T-cell (primary cell): Measurements from ENCODE around the gene PCDH9. TPM values are rescaled to one million over a fixed set of nuclear protein-coding genes. Genes with fewer than 3 reads are reported as not detected.

ENCODE experiments used
- ATAC-seq, 4 experiments: fragments of 200-7000 bp in 3 of 4; fragments of 150-1000 bp in 1 of 4; cut with Tn5 transposase; replicated peaks in 1 of 4; 1 replicate in 3 of 4; 2 replicates in 1 of 4; pipeline ENCODE4 v1.10.0; 2021; ENCODE audit warnings: moderate library complexity in 3 of 4, mild to moderate bottlenecking in 2 of 4, moderate number of reproducible peaks in 1 of 4
- CTCF ChIA-PET, 2 donors: fragments of 300-600 bp; sonication (Branson Sonifier 250); formaldehyde crosslinking; loops; one replicate each; lab custom pipeline; 2022; ENCODE audit warnings: antibody characterized with exemption in 2 of 2; lab: Charles Lee
- POLR2A ChIA-PET, 2 donors: fragments of 300-600 bp; sonication (Branson Sonifier 250); formaldehyde crosslinking; loops; one replicate each; lab custom pipeline; 2022; ENCODE audit warnings: antibody characterized with exemption in 2 of 2; lab: Charles Lee
- DNase-seq, 35 experiments: peaks; one replicate each; pipeline versions ENCODE4 v3.0.0 to v3.0.0-alpha.2; 2013 to 2023
- H3K27ac ChIP-seq: one replicate; pipeline ENCODE4 v1.5.1; 2013; ENCODE audit warnings: low read length
- H3K27me3 ChIP-seq, 2 experiments: replicated peaks in 1 of 2; 1 replicate in 1 of 2; 2 replicates in 1 of 2; pipeline versions ENCODE4 v1.6.1 to v1.7.0; 2013; ENCODE audit warnings: low read length in 1 of 2, mixed read lengths in 1 of 2; ENCODE audit not compliant: control insufficient read depth in 2 of 2, insufficient read depth in 2 of 2; ENCODE audit errors: extremely low read depth in 1 of 2
- H3K36me3 ChIP-seq, 2 donors: 1 replicate in 1 of 2; 2 replicates in 1 of 2; pipeline versions ENCODE4 v1.6.1 to v1.7.0; 2013; ENCODE audit warnings: low read length in 1 of 2; ENCODE audit not compliant: control insufficient read depth in 2 of 2, insufficient read depth in 1 of 2; ENCODE audit errors: extremely low read depth in 1 of 2
- H3K4me1 ChIP-seq, 2 experiments: 1 replicate in 1 of 2; 2 replicates in 1 of 2; pipeline versions ENCODE4 v1.6.1 to v1.7.0; 2013; ENCODE audit warnings: low read length in 2 of 2, mixed read lengths in 1 of 2; ENCODE audit not compliant: insufficient read depth in 2 of 2, control insufficient read depth in 1 of 2; ENCODE audit errors: extremely low read depth in 1 of 2
- H3K4me3 ChIP-seq, 2 donors: 1 replicate in 1 of 2; 2 replicates in 1 of 2; pipeline versions ENCODE4 v1.5.1 to v1.7.0; 2013; ENCODE audit warnings: mild to moderate bottlenecking in 2 of 2, low read length in 1 of 2, moderate library complexity in 1 of 2; ENCODE audit not compliant: control insufficient read depth in 1 of 2; ENCODE audit errors: extremely low read depth in 1 of 2
- H3K9me3 ChIP-seq: 2 replicates; pipeline ENCODE4 v1.7.0; 2013
- H3K27ac Mint-ChIP-seq, 2 donors: one replicate each; pipeline ENCODE4 v1.8.0; 2020 to 2021; ENCODE audit warnings: mild to moderate bottlenecking in 2 of 2, mixed read lengths in 2 of 2
- H3K27me3 Mint-ChIP-seq, 2 donors: one replicate each; pipeline ENCODE4 v1.8.0; 2021 to 2022; ENCODE audit warnings: mixed read lengths in 2 of 2
- H3K36me3 Mint-ChIP-seq: one replicate; pipeline ENCODE4 v1.8.0; 2021; ENCODE audit warnings: mixed read lengths
- H3K4me1 Mint-ChIP-seq, 3 donors: one replicate each; pipeline ENCODE4 v1.8.0; 2020 to 2022; ENCODE audit warnings: mixed read lengths in 3 of 3, mild to moderate bottlenecking in 1 of 3
- H3K4me3 Mint-ChIP-seq, 3 donors: one replicate each; pipeline ENCODE4 v1.8.0; 2020 to 2022; ENCODE audit warnings: mild to moderate bottlenecking in 3 of 3, mixed read lengths in 3 of 3, moderate library complexity in 3 of 3
- H3K9me3 Mint-ChIP-seq, 3 donors: one replicate each; pipeline ENCODE4 v1.8.0; 2020 to 2022; ENCODE audit warnings: mixed read lengths in 3 of 3
- WGBS: methylation state at CpG from one replicate; pipeline ENCODE4 v1.1.5; 2013; ENCODE audit warnings: missing lambda C conversion rate; ENCODE audit not compliant: insufficient coverage; 5-methylcytosine and 5-hydroxymethylcytosine counted together
- total RNA-seq, 35 experiments: library from RNA in 6 of 35; stranded (reverse) in 6 of 35; fragments of 120-200 nt in 1 of 35; gene quantifications; one replicate each; pipeline versions ENCODE4 v1.2.1 to v1.2.4 and lab custom pipeline; 2013 to 2026

Gene PCDH9
- total RNA-seq, 5 donors from 2014 or later (not counting 1 experiment from before 2014, with no cell fraction given), result 0.38 to 1.3 (median 0.53) TPM

DNA sequence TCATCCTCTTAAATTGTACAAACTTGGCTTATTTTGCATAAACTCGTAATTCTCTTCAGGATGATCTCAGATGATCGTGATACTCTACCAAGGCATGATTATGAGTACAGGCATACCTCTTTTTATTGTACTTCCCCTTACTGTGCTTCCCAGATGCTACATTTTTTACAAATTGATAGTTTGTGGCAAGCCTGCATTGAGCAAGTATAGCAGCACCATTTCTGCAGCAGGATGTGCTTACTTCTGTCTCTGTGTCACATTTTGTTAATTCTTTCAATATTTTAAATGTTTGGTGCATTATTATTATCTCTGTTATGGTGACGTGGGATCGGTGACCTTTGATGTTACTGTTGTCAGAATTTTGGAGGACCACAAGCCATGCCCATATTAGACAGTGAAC lies 752.3 kb downstream of the PCDH9 start:
- Mint-ChIP-seq H3K27me3 (no peaks in the 10 kb centered on the region), H3K4me3 (no peak overlapping the region), H3K4me1 (no peaks in the 10 kb centered on the region), H3K36me3 (no peaks in the 10 kb centered on the region), H3K9me3 (peaks cover 6 to 20% (median 10%) of the 10 kb centered on the region in 3 donors), H3K27ac (no peak overlapping the region)
- ChIA-PET POLR2A (no interaction called here), CTCF (no interaction called here)
- ATAC-seq, result no peak
- no peak for DNase-seq
- Histone ChIP-seq H3K4me1 (no peaks in the 10 kb centered on the region), H3K27me3 (no peaks in the 10 kb centered on the region), H3K4me3 (no peak overlapping the region), H3K36me3 (no peaks in the 10 kb centered on the region), H3K9me3 (no peaks in the 10 kb centered on the region), H3K27ac (no peak overlapping the region)
- 47% methylated on average over 2 of the region's 4 CpGs for WGBS

DNA sequence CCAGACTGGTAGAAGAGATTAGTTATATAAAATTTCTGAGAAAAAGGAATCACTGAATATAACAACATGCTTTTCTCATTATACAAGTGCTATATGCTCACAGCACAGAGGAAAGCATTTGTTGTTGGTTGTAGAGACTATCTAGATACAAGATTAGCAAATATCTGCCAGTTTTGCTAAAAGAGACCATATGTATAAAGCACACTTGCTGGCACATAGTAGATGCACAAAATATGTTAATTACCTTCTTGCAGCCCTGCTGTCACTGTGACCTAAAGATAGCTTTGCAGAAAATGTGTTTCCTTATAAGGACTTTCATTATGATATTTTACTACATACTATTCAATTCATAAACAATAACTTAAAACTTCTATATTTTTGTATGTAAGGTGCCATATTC lies 755.1 kb downstream of the PCDH9 start:
- Histone ChIP-seq H3K9me3 (no peaks in the 10 kb centered on the region), H3K4me1 (no peaks in the 10 kb centered on the region), H3K4me3 (no peak overlapping the region), H3K27me3 (no peaks in the 10 kb centered on the region), H3K36me3 (no peaks in the 10 kb centered on the region), H3K27ac (no peak overlapping the region)
- ATAC-seq (no peak), DNase-seq (no peak)
- Mint-ChIP-seq H3K27me3 (no peaks in the 10 kb centered on the region), H3K4me3 (no peak overlapping the region), H3K9me3 (peaks cover 6 to 13% (median 10%) of the 10 kb centered on the region in 3 donors), H3K4me1 (no peaks in the 10 kb centered on the region), H3K27ac (no peak overlapping the region), H3K36me3 (no peaks in the 10 kb centered on the region)
- CTCF ChIA-PET, result no interaction called here
- POLR2A ChIA-PET, result no interaction called here

DNA sequence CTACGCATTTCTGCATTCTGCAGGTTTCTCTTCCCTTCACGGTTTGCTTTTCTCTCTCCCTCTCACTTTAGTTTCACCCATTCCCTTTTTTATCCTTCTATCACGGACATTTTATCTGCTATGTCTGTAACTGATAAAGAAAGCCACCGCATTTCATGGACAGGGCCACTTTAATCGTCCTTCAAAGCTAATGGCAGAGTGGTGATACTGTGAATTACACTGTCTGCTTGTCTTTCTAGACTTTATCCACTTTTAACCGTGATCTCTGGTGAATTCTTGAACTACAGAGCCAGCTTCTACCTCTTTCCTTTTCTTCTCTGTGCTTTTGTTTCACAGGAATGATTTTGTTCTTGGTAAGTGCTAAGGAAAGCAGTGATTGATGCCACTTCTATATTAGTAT lies 760.4 kb downstream of the PCDH9 start:
- 76% methylated on average over 2 of the region's 6 CpGs for WGBS
- DNase-seq, result no peak
- CTCF ChIA-PET, result interaction anchor here in 1 of 2 donors (0.6 kb wide), 1 partner anchor 691 kb away, joined by 5 read pairs; no protein-coding TSS in a partner anchor
- no peaks in the 10 kb centered on the region for H3K4me1 Mint-ChIP-seq
- H3K27ac Mint-ChIP-seq, result no peak overlapping the region
- Histone ChIP-seq H3K4me3 (no peak overlapping the region), H3K36me3 (no peaks in the 10 kb centered on the region), H3K9me3 (no peaks in the 10 kb centered on the region), H3K27ac (no peak overlapping the region), H3K4me1 (no peaks in the 10 kb centered on the region), H3K27me3 (no peaks in the 10 kb centered on the region)
- no peaks in the 10 kb centered on the region for H3K36me3 Mint-ChIP-seq
- no peaks in the 10 kb centered on the region for H3K27me3 Mint-ChIP-seq
- no peak for ATAC-seq
- POLR2A ChIA-PET, result no interaction called here
- H3K4me3 Mint-ChIP-seq, result no peak overlapping the region
- peaks cover 5 to 18% (median 8%) of the 10 kb centered on the region in 3 donors for H3K9me3 Mint-ChIP-seq

DNA sequence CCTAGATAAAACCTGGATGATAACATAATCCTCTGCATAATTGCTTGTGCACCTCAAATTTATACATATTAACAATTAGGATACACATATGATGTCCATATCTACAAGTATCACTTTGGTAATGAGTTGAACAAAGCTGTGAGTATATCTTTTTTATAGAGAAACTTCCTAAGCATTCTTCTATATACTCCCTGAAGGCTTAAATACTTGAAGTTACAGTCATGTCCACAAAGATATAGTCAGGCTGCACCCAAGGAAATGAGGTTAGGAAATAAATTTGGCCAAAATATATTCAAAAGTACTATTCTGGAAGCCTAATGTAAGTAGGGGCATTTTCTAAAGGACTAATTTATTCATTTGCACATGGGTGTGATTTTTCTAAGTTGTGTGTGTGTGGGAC lies 761.5 kb downstream of the PCDH9 start:
- Histone ChIP-seq H3K36me3 (no peaks in the 10 kb centered on the region), H3K27ac (no peak overlapping the region), H3K27me3 (no peaks in the 10 kb centered on the region), H3K4me1 (no peaks in the 10 kb centered on the region), H3K9me3 (no peaks in the 10 kb centered on the region), H3K4me3 (no peak overlapping the region)
- Mint-ChIP-seq H3K27me3 (no peaks in the 10 kb centered on the region), H3K4me3 (no peak overlapping the region), H3K4me1 (no peaks in the 10 kb centered on the region), H3K27ac (no peak overlapping the region), H3K9me3 (peaks cover 5 to 18% (median 8%) of the 10 kb centered on the region in 3 donors), H3K36me3 (no peaks in the 10 kb centered on the region)
- POLR2A ChIA-PET, result no interaction called here
- ATAC-seq, result no peak
- CTCF ChIA-PET, result no interaction called here
- DNase-seq, result no peak

DNA sequence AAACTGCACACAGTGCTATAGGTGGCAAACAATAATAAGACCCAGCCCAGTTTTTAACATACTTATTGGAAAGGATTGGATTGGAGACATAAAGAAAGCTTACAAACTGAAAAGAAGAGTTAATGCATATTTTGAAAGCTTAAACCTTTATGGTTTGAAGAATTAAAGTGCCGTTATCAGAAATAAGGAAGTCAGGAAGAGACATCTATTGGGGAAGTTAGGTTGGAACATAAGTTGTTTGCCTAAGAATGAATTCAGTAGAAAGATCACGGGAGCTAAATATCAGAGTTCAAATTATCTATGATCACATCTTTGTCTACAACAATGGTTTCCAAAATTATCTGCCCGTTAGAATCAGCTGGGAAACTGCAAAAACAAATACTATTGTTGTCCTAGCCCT lies 767.9 kb downstream of the PCDH9 start:
- Mint-ChIP-seq H3K9me3 (peaks cover 7 to 22% (median 17%) of the 10 kb centered on the region in 3 donors), H3K4me3 (no peak overlapping the region), H3K36me3 (no peaks in the 10 kb centered on the region), H3K4me1 (no peaks in the 10 kb centered on the region), H3K27ac (no peak overlapping the region), H3K27me3 (no peaks in the 10 kb centered on the region)
- no peaks in the 10 kb centered on the region for H3K4me1 ChIP-seq
- no peak overlapping the region for H3K27ac ChIP-seq
- WGBS, result 20% methylated on average over 1 of the region's 3 CpGs
- H3K36me3 ChIP-seq, result no peaks in the 10 kb centered on the region
- H3K4me3 ChIP-seq, result no peak overlapping the region
- no peaks in the 10 kb centered on the region for H3K27me3 ChIP-seq
- ATAC-seq, result no peak
- ChIA-PET CTCF (no interaction called here), POLR2A (interaction anchor here in 1 of 2 donors (0.6 kb wide), 1 partner anchor 14 kb away, joined by 4 read pairs; no protein-coding TSS in a partner anchor)
- no peak for DNase-seq
- no peaks in the 10 kb centered on the region for H3K9me3 ChIP-seq

DNA sequence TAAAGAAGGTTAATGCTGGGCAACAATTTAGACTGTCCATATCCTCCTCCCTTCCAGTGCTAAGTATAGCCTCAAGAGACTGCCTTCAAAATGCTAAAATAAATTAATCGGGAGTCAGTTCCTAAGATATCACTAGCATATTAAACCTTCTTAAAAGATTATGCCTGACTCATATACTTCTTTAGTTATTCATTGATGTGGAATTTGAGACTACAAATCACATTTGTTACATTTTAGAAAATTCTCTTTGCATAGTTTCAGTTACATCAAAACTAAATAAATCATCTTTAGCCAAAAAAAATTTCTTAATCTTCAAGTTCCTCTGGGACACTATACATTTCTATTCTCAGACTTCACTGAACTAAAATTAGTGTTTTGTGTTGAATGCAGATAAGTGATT lies 769.1 kb downstream of the PCDH9 start:
- Histone ChIP-seq H3K4me1 (no peaks in the 10 kb centered on the region), H3K9me3 (no peaks in the 10 kb centered on the region), H3K27me3 (no peaks in the 10 kb centered on the region), H3K27ac (no peak overlapping the region), H3K36me3 (no peaks in the 10 kb centered on the region), H3K4me3 (no peak overlapping the region)
- no peak overlapping the region for H3K27ac Mint-ChIP-seq
- no peak overlapping the region for H3K4me3 Mint-ChIP-seq
- H3K9me3 Mint-ChIP-seq, result peaks cover 3 to 15% (median 13%) of the 10 kb centered on the region in 3 donors
- ChIA-PET CTCF (no interaction called here), POLR2A (no interaction called here)
- no peaks in the 10 kb centered on the region for H3K36me3 Mint-ChIP-seq
- no CpG with 5 or more reads among the region's 1 CpG for WGBS
- no peak for DNase-seq
- no peak for ATAC-seq
- H3K27me3 Mint-ChIP-seq, result no peaks in the 10 kb centered on the region
- H3K4me1 Mint-ChIP-seq, result no peaks in the 10 kb centered on the region

DNA sequence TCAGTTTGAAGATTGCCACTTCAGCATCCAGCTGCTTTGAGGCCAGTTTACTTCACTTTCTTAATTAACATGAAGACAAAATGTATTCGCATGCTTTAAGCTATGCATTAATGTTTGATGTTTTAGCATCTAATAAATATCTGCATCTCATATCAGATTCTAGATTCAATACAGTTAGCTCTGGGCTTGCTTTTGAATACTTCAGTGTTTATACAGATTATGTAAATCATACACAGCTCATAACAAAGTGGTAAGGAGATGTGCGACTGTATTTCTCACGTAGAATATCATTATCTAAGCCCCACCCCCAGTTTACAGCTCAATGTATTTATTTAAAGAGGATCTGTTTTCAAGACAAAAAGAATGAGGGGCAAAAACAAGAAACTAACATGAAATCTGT lies 770.5 kb downstream of the PCDH9 start:
- no peak overlapping the region for H3K27ac Mint-ChIP-seq
- Histone ChIP-seq H3K27me3 (no peaks in the 10 kb centered on the region), H3K27ac (no peak overlapping the region), H3K36me3 (no peaks in the 10 kb centered on the region), H3K4me1 (no peaks in the 10 kb centered on the region), H3K9me3 (no peaks in the 10 kb centered on the region), H3K4me3 (no peak overlapping the region)
- H3K4me1 Mint-ChIP-seq, result no peaks in the 10 kb centered on the region
- CTCF ChIA-PET, result no interaction called here
- no peak for DNase-seq
- peaks cover 2 to 14% (median 12%) of the 10 kb centered on the region in 3 donors for H3K9me3 Mint-ChIP-seq
- no peak overlapping the region for H3K4me3 Mint-ChIP-seq
- no peaks in the 10 kb centered on the region for H3K27me3 Mint-ChIP-seq
- no CpG with 5 or more reads among the region's 3 CpGs for WGBS
- H3K36me3 Mint-ChIP-seq, result no peaks in the 10 kb centered on the region
- ATAC-seq, result no peak
- POLR2A ChIA-PET, result no interaction called here
